Measurements from ENCODE around the gene ANAPC5.

ANAPC5 gene

GRCh38 chr12:121345151-121345815 is 6.9 kb downstream of the ANAPC5 start:
- DNase-seq (ENCODE audit: low read depth): no peak
- TF ChIP-seq CTCF (IDR thresholded peaks at IDR 0.05; ENCODE audit: control insufficient read depth, extremely low read depth, insufficient read depth): no peak
- no peak overlapping the region for H3K4me3 ChIP-seq (ENCODE audit: low read depth, low read length)

- H3K4me3 ChIP-seq (ENCODE audit: low read depth, low read length): no peak overlapping the region
- TF ChIP-seq CTCF (IDR thresholded peaks at IDR 0.05; ENCODE audit: control insufficient read depth, extremely low read depth, insufficient read depth): no peak
- DNase-seq (ENCODE audit: low read depth): no peak
These were observed 7.7 kb downstream of the ANAPC5 start for GRCh38 chr12:121344506-121344905.

- no peak overlapping the region for H3K4me3 ChIP-seq (ENCODE audit: low read depth, low read length)
- DNase-seq (ENCODE audit: low read depth): no peak
These were observed 14.8 kb downstream of the ANAPC5 start for GRCh38 chr12:121337416-121337815.

GRCh38 chr12:121334513-121335343 is 17.5 kb downstream of the ANAPC5 start:
- no peak overlapping the region for H3K4me3 ChIP-seq (ENCODE audit: low read depth, low read length)
- TF ChIP-seq CTCF (IDR thresholded peaks at IDR 0.05; ENCODE audit: control insufficient read depth, extremely low read depth, insufficient read depth): peak; percentile 88
- peak; percentile 58 for DNase-seq (ENCODE audit: low read depth)

More at GRCh38 chr12:121337416-121337815, 14.8 kb downstream of the ANAPC5 start:
- no peak for TF ChIP-seq CTCF (IDR thresholded peaks at IDR 0.05; ENCODE audit: control insufficient read depth, extremely low read depth, insufficient read depth)

GRCh38 chr12:121333747-121334146 is 18.5 kb downstream of the ANAPC5 start:
- DNase-seq (ENCODE audit: low read depth): no peak
- TF ChIP-seq CTCF (IDR thresholded peaks at IDR 0.05; ENCODE audit: control insufficient read depth, extremely low read depth, insufficient read depth): no peak

GRCh38 chr12:121331248-121331647 is 21.0 kb downstream of the ANAPC5 start:
- no peak for DNase-seq (ENCODE audit: low read depth)
- TF ChIP-seq CTCF (IDR thresholded peaks at IDR 0.05; ENCODE audit: control insufficient read depth, extremely low read depth, insufficient read depth): no peak
- no peak overlapping the region for H3K4me3 ChIP-seq (ENCODE audit: low read depth, low read length)

More at GRCh38 chr12:121333747-121334146, 18.5 kb downstream of the ANAPC5 start:
- no peak overlapping the region for H3K4me3 ChIP-seq (ENCODE audit: low read depth, low read length)

Data from LNCaP clone FGC (cell line).